SKM-1 (cell line): ENCODE results near the gene ALG14.
"Not testable (repeated sequence)": the region's sequence is repeated elsewhere in the genome, so short reads cannot be mapped to it uniquely, and the experiment has no call there.

Source experiments
- DNase-seq: peaks from one replicate; lab custom pipeline; 2025; ENCODE audit not compliant: unreplicated experiment; lab: John Stamatoyannopoulos, UW

Gene ALG14

DNA sequence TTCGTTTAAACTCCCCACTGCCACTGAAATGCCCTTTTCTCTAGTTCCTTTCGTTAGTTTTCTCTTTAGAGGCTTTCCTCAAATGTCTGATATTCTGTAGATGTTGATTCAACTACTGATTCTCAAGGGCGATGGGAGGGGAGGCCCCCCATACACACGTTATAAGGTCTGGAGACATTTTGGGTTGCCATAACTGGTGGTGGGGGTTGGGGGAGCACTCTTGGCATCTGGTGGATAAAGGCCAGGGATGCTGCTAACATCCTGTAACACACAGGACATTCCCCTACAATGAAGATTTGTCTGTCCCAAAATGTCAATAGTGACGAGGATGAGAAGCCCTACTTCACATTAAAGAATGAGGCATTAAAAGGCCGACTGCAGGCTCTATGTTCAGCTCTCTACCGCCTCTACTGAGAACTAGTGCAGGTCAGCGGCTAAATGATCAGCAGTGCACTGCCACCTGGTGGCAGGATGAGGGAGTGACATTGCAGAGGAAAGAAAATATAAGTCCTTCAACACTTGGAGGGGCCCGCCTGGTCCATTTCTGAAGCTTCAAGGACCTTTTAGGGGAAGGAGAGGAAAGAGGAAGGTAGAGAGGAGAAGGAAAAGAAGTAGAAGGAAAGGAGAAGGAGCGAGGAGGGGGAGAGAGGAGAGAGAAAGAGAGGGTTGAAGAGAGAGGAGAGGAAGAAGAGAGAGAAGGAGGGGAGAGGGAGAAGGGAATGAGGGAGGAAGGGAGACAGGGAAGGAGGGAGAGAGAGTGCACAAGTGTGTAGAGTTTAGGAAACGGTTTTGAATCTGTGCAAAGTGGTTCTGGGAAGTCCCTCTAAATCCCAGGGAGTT lies 29.4 kb downstream of the ALG14 start:
- peak; percentile 65 for DNase-seq

DNA sequence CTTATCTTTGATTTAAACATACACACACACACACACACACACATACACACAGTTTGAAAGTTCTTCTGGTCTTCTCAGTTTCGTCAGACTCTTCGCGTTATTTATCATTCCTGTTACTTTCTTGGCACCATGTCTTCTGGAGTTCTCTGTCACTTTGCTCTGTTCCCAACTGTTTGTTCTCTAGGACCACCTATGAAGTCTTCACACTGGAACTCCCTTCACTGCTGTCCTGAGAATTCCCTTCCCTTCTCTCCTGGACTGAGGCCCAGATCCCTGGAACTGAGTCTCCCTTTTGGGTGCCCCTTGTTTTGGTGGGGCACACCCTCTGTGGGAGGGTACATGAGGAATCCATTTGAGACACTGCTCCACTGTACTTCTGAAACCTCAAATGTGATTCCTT lies 30.5 kb downstream of the ALG14 start:
- no peak for DNase-seq

DNA sequence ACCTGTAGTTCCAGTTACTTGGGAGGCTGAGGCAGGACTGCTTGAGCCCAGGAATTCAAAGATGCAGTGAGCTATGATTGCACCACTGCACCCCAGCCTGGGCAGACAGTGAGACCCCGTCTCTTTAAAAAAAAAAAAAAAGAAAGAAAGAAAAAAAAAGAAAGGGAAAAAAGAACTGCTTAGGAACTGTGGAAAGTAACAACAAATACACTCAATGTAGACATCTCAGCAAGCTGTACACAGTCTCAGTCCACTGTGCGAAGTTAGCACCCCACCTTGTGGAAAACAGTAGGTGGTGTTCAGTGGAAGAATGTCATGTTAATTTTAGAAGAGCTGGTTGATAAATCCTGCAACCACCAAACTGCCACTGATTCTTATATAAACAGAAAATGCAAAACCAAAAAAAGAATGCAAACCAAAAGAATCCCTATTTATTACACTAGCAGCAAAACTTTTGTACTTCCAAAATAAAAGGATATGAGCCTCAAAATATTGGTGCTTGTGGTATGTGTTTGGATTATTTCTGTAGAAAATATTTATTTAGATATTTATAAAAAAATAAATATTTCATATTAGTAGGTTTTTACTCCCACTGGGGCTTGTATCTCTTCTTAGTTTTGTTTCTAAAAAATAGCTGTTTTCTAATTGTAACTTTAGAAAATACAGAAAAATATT lies 31.1 kb downstream of the ALG14 start:
- peak; percentile 52 for DNase-seq

DNA sequence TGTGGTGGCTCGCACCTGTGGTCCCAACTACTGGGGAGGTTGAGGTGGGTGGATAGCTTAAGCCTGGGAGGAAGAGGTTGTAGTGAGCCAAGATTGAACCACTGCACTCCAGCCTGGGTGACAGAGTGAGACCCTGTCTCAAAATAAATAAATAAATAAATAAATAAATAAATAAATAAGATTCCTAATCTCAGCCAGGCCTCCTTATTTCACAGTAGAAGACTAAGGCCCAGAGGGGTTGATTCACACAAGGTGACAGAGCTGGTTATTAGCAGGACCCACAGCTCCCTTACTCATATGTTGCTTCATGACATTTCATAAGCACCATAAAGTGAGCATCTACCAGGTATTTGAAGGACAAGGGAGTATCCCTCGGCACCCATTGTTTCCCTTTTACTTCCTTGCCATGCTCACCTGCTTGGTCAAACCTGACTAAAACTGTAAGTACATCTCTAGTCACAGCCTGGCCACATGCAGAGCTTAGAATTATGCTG lies 32.7 kb downstream of the ALG14 start:
- DNase-seq, result no peak

GRCh38 chr1:95039360-95040031 lies 33.3 kb downstream of the ALG14 start:
- no peak for DNase-seq

GRCh38 chr1:95035536-95035935 lies 37.2 kb downstream of the ALG14 start:
- no peak for DNase-seq

DNA sequence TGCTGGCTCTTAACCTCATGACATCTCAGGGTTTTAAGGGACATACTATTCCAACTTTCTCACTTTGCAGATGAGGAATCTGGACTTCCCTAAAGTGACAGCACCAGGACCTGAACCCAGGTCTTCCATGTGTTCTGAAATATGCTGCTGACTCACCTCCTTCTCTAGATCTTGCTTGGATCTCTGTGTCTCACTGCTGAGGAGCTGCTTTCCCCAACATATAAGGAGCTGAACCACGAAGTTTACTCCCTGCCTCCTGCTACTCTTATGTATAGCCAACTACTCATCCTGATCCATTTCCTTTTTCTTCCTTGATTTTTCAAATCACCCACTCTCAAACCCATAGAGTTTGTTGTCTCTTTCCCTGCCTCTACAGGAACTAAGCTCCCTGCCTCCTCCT lies 38.2 kb downstream of the ALG14 start:
- no peak for DNase-seq

DNA sequence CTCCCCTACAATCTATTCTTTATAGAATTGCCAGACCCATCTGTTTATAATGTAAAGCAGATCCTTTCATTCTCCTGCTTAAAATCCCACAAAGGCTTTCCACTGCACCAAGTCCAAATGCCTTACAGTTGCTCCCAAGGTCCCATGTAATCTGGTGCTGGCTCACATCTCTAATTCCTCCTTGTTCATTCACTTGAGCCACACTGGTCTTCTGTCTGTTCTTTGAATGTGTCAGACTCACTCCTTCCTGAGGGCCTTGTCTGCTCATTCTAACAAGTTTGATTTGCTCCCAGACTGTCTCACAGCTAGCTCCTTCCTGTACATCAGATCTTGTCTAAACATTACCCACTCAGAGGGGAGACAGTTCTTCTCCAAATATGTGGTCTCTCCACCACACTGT lies 38.9 kb downstream of the ALG14 start:
- DNase-seq, result no peak

GRCh38 chr1:95029532-95029931 lies 43.2 kb downstream of the ALG14 start:
- no peak for DNase-seq

GRCh38 chr1:95028954-95029353 lies 43.8 kb downstream of the ALG14 start:
- DNase-seq, result no peak

DNA sequence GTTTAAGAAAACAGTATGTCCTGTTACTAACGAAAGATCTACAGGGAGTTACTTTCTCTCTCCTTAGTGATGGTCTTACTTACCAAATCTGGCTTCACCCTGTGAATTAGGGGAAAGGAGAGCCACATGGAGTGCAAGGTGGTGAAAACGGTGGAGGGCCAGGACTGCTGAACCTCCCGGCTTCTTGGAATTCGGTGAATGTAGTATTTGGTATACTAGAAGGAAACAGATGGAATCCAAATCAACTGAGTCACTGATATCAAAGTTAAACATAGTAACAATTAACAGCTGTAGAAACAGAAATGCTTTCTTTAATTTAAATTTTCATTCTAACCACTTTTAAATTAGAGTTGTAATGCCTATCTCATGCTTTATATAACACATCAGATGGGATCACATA lies 45.7 kb downstream of the ALG14 start:
- DNase-seq, result no peak

DNA sequence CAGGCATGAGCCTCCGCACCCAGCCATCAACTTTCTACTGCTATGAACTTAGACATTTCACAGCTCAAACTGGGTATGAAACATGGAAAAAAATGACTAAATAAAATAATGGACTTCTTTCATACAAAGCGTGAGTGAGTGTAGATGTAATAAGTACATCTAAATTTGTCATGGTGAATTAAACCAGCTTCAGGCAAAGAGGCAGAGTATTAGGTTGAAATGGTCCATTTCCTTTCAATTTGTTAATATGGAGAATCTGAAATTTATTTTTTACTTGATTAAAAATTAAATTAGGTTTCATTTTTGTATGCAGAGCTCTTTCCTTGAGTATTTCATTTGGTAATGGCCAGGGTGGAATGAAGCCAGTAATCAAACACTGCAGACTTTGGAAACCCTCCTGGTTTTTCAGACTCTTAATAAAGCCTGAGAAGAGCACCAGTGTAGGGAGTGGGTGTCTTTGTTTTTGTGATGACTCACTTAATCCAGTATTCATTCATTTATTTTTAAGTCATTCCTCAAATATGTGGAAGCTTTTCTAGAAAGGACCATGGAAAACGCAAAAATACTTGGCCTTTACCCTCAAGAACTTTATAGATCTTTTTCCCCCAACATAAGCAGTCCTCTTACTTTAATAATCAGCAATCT lies 49.2 kb downstream of the ALG14 start:
- no peak for DNase-seq

GRCh38 chr1:95022644-95022926 lies 50.2 kb downstream of the ALG14 start:
- no peak for DNase-seq

DNA sequence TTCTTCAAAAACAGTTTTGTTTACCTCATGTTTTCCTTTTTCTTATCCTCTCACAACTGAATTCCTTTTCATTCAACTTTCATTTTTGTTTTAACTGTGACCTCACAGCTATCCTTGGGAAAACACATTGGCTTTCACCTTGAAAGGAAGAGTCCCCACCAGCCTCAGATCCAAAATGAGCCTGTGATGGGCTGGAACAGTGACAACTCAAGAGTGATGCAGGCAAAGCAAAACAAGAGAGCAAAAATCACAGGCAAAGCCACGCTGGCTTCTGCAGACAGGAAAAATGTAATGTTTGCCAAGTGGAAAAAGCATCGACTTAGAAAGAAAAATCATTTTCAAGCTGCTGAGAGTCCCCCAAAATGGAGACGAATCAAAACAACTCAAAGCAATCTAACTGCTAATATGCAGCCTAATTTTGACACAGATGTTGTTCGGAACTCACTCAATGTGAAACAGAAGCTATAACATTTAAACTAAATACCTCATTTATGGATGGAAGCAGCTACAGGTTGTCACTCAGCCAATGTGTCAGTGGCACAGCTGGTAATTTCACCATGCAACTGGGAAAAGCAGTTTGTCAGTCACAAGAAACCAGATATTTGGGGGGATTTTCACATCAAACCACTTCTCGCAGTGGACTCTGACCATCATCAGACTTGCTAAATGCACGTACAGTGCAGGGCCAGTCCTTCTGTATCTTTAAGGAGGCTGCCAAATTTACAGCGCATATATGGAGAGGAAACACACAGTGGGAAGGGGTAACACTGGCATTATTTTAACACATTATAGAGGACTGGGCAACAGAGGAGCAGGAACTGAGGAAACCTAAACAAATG lies 50.7 kb downstream of the ALG14 start:
- no peak for DNase-seq

GRCh38 chr1:95021119-95021518 lies 51.6 kb downstream of the ALG14 start:
- no peak for DNase-seq

GRCh38 chr1:95019466-95019865 lies 53.3 kb downstream of the ALG14 start:
- not testable (repeated sequence) for DNase-seq

DNA sequence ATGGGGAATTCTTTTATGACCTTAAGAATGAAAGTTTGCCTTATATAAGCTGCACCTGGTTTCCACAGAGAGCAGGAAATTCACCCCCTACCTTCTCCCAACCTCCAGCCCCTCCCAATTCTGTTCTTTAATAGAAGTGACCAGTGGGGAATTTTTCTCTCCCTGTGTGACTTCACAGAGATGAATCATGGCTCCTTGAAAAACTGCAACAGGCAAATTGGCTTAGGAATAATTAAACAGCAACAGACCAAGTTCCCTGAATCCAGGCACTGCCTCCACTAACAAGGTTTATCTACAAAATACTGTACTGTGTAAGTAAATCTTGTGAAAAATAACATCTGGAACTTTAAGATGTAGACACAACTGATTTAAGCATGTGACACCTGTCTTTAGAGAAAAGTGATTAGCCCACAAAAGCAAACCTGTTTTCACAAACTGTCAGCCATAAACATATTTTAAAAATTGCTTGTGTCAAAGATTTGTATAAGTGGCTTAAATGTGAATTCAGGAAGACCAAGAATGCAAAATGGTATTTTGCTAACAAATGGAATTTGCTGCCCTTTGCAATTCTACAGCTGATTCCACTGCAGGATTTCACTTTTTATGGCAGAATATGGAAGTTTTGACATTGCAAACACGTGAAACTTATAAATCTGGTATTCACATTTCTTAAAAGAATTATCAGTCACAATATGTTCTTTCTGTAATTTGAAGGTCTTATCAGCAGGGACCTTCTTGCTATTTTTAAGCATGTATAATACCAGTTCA lies 54.0 kb downstream of the ALG14 start:
- DNase-seq, result no peak

DNA sequence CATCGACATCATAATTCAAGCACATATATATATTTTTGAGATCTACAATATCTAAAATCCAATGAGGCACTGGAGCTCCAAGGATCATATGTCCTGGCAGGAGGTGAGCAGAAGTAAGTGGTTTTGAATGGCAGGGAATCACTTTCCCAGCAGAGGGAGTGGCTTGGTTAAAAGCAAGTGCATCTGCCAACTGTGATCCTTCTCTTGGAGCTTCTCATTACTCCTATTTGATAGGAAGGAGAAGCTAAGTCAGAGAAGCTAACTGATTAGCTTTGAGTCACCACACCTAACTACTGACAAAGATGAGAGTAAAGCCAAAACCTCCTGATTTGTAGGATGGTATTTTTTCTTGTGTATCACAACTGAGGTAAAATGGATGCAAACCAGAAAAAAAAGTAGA lies 55.0 kb downstream of the ALG14 start:
- DNase-seq, result no peak

GRCh38 chr1:95015076-95015475 lies 57.7 kb downstream of the ALG14 start:
- DNase-seq, result no peak
